Mesendoderm (in vitro differentiated cells): ENCODE results near the gene SSTR1.

Source experiments
- DNase-seq: peaks from one replicate; pipeline ENCODE4 v3.0.0; 2013
- H2AK5ac ChIP-seq: 2 replicates; pipeline ENCODE4 v1.6.1; 2013; ENCODE audit warnings: low read length, inconsistent platforms
- H2BK120ac ChIP-seq: 2 replicates; pipeline ENCODE4 v1.6.1; 2013; ENCODE audit warnings: low read depth, mild to moderate bottlenecking, low read length, moderate library complexity, mixed read lengths
- H2BK15ac ChIP-seq: replicated peaks from 2 replicates; pipeline ENCODE4 v1.6.1; 2013; ENCODE audit warnings: low read depth, mild to moderate bottlenecking, moderate library complexity
- H2BK5ac ChIP-seq: 2 replicates; pipeline ENCODE4 v1.6.1; 2013; ENCODE audit warnings: low read length, inconsistent platforms
- H3K18ac ChIP-seq: 2 replicates; pipeline ENCODE4 v1.6.1; 2013; ENCODE audit warnings: mild to moderate bottlenecking, low read length, mixed read lengths
- H3K23ac ChIP-seq: one replicate; pipeline ENCODE4 v1.6.1; 2013; ENCODE audit warnings: low read length
- H3K27ac ChIP-seq: 2 replicates; pipeline ENCODE4 v1.5.1; 2013; ENCODE audit warnings: low read depth, mild to moderate bottlenecking, inconsistent platforms, low read length, moderate library complexity
- H3K27me3 ChIP-seq: 2 replicates; pipeline ENCODE4 v1.6.1; 2013; ENCODE audit warnings: low read length, control low read depth, mild to moderate bottlenecking, inconsistent platforms; ENCODE audit not compliant: insufficient read depth, poor library complexity
- H3K36me3 ChIP-seq: 2 replicates; pipeline ENCODE4 v1.6.1; 2013; ENCODE audit warnings: low read length, inconsistent platforms; ENCODE audit not compliant: control insufficient read depth, insufficient read depth
- H3K4ac ChIP-seq: one replicate; pipeline ENCODE4 v1.6.1; 2013; ENCODE audit warnings: low read depth, mild to moderate bottlenecking, low read length, moderate library complexity
- H3K4me1 ChIP-seq: 2 replicates; pipeline ENCODE4 v1.6.1; 2013; ENCODE audit warnings: low read depth, low read length, inconsistent platforms; ENCODE audit not compliant: control insufficient read depth
- H3K4me2 ChIP-seq: 2 replicates; pipeline ENCODE4 v1.6.1; 2013; ENCODE audit warnings: low read length
- H3K4me3 ChIP-seq: 2 replicates; pipeline ENCODE4 v1.5.1; 2013; ENCODE audit warnings: mild to moderate bottlenecking, low read length
- H3K56ac ChIP-seq: one replicate; pipeline ENCODE4 v1.6.1; 2013; ENCODE audit warnings: low read length
- H3K79me1 ChIP-seq: 2 replicates; pipeline ENCODE4 v1.6.1; 2013; ENCODE audit warnings: low read length, inconsistent platforms
- H3K79me2 ChIP-seq: 2 replicates; pipeline ENCODE4 v1.6.1; 2013; ENCODE audit warnings: mild to moderate bottlenecking, low read length; ENCODE audit not compliant: control insufficient read depth, insufficient read depth
- H3K9ac ChIP-seq: 2 replicates; pipeline ENCODE4 v1.6.1; 2013; ENCODE audit warnings: low read length, inconsistent platforms
- H4K5ac ChIP-seq: one replicate; pipeline ENCODE4 v1.6.1; 2013; ENCODE audit warnings: low read length
- H4K8ac ChIP-seq: one replicate; pipeline ENCODE4 v1.6.1; 2013; ENCODE audit warnings: low read depth, mild to moderate bottlenecking, control low read depth, low read length, moderate library complexity
- WGBS: extraction: QIAGEN DNeasy Blood & Tissue Kit; methylation state at CpG from one replicate; pipeline ENCODE4 v1.1.7; 2013; ENCODE audit warnings: low lambda C conversion rate, missing lambda C conversion rate; ENCODE audit not compliant: insufficient coverage; ENCODE audit errors: extremely low coverage; 5-methylcytosine and 5-hydroxymethylcytosine counted together

SSTR1 gene

DNA sequence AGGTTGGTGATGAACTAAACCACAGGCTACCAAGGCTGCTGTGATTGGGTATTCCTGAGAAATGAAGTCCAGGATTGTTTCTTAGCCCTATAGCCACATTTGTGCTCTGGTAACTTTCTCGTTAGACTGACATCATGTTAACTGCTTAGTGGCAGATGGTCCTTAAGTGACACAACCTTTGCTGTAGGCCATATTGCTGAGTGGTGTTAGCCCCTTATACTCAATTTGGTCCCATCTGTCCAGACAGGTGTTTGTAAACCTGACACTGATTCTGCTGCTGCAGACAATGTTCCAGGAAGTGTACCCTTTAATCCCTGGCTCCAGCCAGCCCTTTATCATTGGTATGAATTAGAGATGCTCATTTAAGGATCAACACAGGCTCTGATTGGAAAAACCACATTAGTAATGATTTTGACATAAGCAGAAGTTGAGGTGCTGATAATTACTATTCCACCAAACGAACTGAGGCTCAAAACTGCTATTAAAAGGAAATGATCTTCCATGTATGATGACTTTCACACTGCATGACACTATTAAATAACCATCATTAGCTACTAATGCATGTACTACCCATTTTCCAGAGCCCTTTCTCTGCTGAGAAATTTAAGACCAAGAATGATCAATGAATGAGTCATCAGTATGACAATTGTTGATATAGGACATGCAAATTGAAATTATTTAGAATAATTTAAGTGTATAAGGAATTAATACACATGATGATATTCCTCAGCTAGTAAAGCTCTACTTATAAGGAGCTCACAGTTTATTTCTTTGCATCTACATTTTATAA lies 3.6 kb upstream of the SSTR1 start:
- Histone ChIP-seq H3K27me3 (peaks cover 12% of the 10 kb centered on the region), H3K9ac (no peak overlapping the region), H3K4me1 (peaks cover 6% of the 10 kb centered on the region), H3K79me1 (no peaks in the 10 kb centered on the region), H4K5ac (no peak overlapping the region), H2BK15ac (no peak overlapping the region), H3K79me2 (no peaks in the 10 kb centered on the region), H3K36me3 (no peaks in the 10 kb centered on the region), H3K56ac (no peak overlapping the region), H3K18ac (no peak overlapping the region), H3K4ac (no peak overlapping the region), H3K23ac (no peak overlapping the region), H3K4me2 (no peak overlapping the region), H2BK5ac (no peak overlapping the region), H3K27ac (no peak overlapping the region), H3K4me3 (no peak overlapping the region), H2BK120ac (no peak overlapping the region), H4K8ac (no peak overlapping the region), H2AK5ac (no peak overlapping the region)
- no CpG with 5 or more reads among the region's 2 CpGs for WGBS
- no peak for DNase-seq

DNA sequence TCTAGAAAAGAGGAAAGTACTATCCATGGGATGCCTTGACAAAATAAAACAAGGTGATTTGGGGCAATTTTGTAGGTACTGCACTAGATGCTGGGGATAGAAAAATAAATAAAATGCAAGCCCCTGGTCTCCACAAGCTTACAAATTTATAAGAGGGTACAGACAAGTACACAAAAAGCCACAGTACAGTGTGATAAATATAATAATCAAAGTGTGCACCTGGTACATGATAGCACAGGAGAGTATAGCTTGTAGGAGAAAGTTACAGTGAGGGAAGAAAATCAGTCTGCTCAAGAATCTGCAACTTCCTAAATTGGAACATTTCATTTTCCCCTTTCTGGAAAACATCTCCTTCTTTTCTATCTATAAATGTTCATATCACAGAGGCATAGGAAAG lies 3.0 kb upstream of the SSTR1 start:
- no peak overlapping the region for H3K18ac ChIP-seq
- H2BK5ac ChIP-seq: no peak overlapping the region
- H2BK15ac ChIP-seq: no peak overlapping the region
- H3K79me1 ChIP-seq: no peaks in the 10 kb centered on the region
- no peak overlapping the region for H4K8ac ChIP-seq
- no peak overlapping the region for H3K9ac ChIP-seq
- H2AK5ac ChIP-seq: no peak overlapping the region
- H3K79me2 ChIP-seq: no peaks in the 10 kb centered on the region
- H4K5ac ChIP-seq: no peak overlapping the region
- H3K27me3 ChIP-seq: peaks cover 13% of the 10 kb centered on the region
- no peak overlapping the region for H3K27ac ChIP-seq
- peaks cover 8% of the 10 kb centered on the region for H3K4me1 ChIP-seq
- no peak overlapping the region for H3K23ac ChIP-seq
- no peaks in the 10 kb centered on the region for H3K36me3 ChIP-seq
- no peak overlapping the region for H3K4me3 ChIP-seq
- DNase-seq: no peak
- H3K4ac ChIP-seq: no peak overlapping the region
- H3K56ac ChIP-seq: no peak overlapping the region
- no peak overlapping the region for H3K4me2 ChIP-seq
- no peak overlapping the region for H2BK120ac ChIP-seq

DNA sequence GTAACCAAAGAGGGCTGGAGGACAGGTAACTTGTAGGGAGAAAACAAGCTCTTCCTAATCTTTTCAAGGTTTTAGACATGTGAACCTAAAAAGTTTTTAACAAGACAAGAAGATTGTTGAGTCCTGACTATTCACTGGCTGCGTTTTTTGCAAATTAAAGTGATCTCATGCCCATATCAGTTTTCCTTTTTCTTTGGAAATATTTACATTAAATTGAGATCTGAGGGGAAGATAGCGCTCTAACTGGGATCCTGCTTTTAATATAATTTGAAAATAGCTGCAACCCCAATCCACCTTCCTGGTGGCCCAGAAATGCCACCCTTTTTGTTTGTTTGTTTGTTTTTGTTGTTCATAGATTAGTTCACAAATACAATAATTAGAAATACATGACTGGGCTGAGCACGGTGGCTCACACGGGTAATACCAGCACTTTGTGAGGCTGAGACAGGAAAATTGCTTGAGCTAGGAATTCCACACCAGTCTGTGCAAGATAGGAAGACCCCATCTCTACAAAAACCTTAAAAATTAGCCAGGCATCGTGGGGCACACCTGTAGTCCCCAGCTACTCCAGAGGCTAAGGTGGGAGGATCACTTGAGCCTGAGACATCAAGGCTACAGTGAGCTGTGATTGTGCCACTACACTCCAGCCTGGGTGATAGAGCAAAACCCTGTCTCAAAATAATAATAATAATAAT lies 2.4 kb upstream of the SSTR1 start:
- Histone ChIP-seq H2BK5ac (no peak overlapping the region), H3K4ac (no peak overlapping the region), H2AK5ac (no peak overlapping the region), H2BK15ac (no peak overlapping the region), H3K9ac (no peak overlapping the region), H3K18ac (no peak overlapping the region), H4K5ac (no peak overlapping the region), H3K4me2 (no peak overlapping the region), H3K23ac (no peak overlapping the region), H3K4me3 (no peak overlapping the region), H3K36me3 (no peaks in the 10 kb centered on the region), H4K8ac (no peak overlapping the region), H3K56ac (no peak overlapping the region), H3K27me3 (peaks cover 19% of the 10 kb centered on the region), H2BK120ac (no peak overlapping the region), H3K79me1 (no peaks in the 10 kb centered on the region), H3K4me1 (peaks cover 8% of the 10 kb centered on the region), H3K79me2 (no peaks in the 10 kb centered on the region), H3K27ac (no peak overlapping the region)
- no peak for DNase-seq
- WGBS: no CpG with 5 or more reads among the region's 5 CpGs

DNA sequence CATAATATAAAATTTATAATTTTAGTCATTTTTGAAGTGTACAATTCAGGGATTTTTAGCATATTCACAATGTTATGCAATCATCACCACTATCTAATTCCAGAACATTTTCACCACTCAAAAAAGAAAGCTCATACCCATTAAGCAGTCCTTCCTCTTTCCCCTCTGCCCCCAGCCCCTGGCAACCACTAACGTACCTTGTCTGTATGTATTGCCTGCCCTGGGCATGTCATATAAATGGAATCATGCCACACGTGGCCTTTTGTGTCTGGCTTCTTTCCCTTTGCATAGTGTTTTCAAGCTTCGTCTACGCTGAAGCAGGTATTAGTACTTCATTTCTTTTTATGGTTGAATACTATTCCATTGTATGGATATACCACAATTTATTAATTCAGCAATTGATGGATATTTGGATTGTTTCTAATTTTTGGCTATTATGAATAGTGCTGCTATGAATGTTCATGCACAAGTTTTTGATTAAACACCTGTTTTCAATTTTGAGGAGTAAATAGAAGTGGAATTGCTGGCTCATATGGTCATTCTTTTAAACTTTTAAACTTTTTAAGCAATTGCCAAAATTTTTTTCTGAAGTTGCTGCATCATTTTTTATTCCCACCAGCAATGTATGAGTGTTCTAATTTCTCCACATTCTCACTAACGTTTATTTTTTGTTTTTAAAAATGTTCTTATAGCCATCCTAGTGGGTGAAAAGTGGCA lies 1.6 kb upstream of the SSTR1 start:
- no peak for DNase-seq
- no peak overlapping the region for H2AK5ac ChIP-seq
- H3K4ac ChIP-seq: no peak overlapping the region
- no CpG with 5 or more reads among the region's 5 CpGs for WGBS
- H3K79me1 ChIP-seq: no peaks in the 10 kb centered on the region
- no peaks in the 10 kb centered on the region for H3K79me2 ChIP-seq
- H3K4me1 ChIP-seq: peaks cover 8% of the 10 kb centered on the region
- no peak overlapping the region for H3K9ac ChIP-seq
- no peak overlapping the region for H2BK5ac ChIP-seq
- peaks cover 25% of the 10 kb centered on the region for H3K27me3 ChIP-seq
- no peak overlapping the region for H2BK15ac ChIP-seq
- no peak overlapping the region for H3K4me2 ChIP-seq
- no peak overlapping the region for H3K4me3 ChIP-seq
- H3K18ac ChIP-seq: no peak overlapping the region
- H3K23ac ChIP-seq: no peak overlapping the region
- H4K8ac ChIP-seq: no peak overlapping the region
- no peaks in the 10 kb centered on the region for H3K36me3 ChIP-seq
- H4K5ac ChIP-seq: no peak overlapping the region
- no peak overlapping the region for H2BK120ac ChIP-seq
- no peak overlapping the region for H3K27ac ChIP-seq
- H3K56ac ChIP-seq: no peak overlapping the region

DNA sequence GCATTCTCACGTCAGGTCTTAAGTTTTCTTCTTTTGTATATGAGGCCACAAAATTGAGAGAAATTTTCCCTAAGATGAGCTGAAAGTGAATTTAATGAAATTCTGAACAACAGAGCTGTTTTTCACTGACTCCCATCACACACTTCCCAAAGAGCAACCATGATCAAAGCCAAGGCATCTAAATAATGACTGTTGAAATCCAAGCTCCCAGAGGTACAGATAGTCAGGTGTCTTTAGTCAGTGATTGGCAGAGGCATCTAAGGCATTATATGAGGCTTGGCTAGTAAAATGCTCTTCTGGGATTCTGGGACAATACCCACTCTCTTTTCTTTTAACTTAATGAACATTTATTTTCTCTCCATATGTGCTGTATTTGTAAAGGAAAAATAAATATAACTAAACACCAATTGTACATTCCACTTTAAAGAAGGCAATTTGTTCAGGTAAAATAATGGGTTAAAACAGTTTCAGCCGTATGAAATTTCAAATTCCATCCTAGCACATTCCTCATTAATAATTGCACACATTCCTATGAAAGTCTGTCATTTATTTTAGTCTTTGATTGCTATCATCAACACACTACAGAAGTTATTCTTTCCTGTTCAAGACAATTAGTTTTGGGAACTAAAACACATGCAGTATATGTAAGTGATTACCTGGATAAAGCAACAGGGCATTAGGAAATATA lies 871 bp upstream of the SSTR1 start:
- Histone ChIP-seq H3K27me3 (peaks cover 29% of the 10 kb centered on the region), H3K18ac (no peak overlapping the region), H3K56ac (no peak overlapping the region), H3K23ac (no peak overlapping the region), H2AK5ac (no peak overlapping the region), H3K9ac (no peak overlapping the region), H3K36me3 (no peaks in the 10 kb centered on the region), H2BK15ac (no peak overlapping the region), H2BK5ac (no peak overlapping the region), H3K4me3 (no peak overlapping the region), H4K8ac (no peak overlapping the region), H3K4me1 (peaks cover 8% of the 10 kb centered on the region), H3K79me2 (no peaks in the 10 kb centered on the region), H3K27ac (no peak overlapping the region), H2BK120ac (no peak overlapping the region), H3K4me2 (no peak overlapping the region), H3K4ac (no peak overlapping the region), H3K79me1 (no peaks in the 10 kb centered on the region), H4K5ac (no peak overlapping the region)
- WGBS: no CpG with 5 or more reads among the region's 2 CpGs
- no peak for DNase-seq
